Stomach (tissue), 9 donors: ENCODE measurements around the gene TMEM187. TPM values are rescaled to one million over a fixed set of nuclear protein-coding genes. Genes with fewer than 3 reads are reported as not detected.

Source experiments
- DNase-seq, 2 donors: peaks; one replicate each; pipeline versions ENCODE4 v3.0.0 to v3.0.0-alpha.2; 2013 to 2019
- H3K27ac ChIP-seq, 5 donors: fragments of 200-600 bp in 4 of 5; sonication (generic) in 4 of 5; one replicate each; pipeline ENCODE4 v1.5.1; 2013 to 2019; ENCODE audit warnings: mild to moderate bottlenecking in 1 of 5, moderate library complexity in 1 of 5
- H3K27me3 ChIP-seq, 3 donors: fragments of 200-600 bp; sonication (generic); one replicate each; pipeline ENCODE4 v1.5.1; 2017 to 2019; ENCODE audit warnings: mixed run types in 1 of 3
- H3K36me3 ChIP-seq, 4 donors: fragments of 200-600 bp; sonication (generic); 1 replicate in 3 of 4; 2 replicates in 1 of 4; pipeline ENCODE4 v1.5.1; 2016 to 2019
- H3K4me1 ChIP-seq, 4 donors: fragments of 200-600 bp; sonication (generic); one replicate each; pipeline ENCODE4 v1.5.1; 2016 to 2019
- H3K4me3 ChIP-seq, 4 donors: fragments of 200-600 bp; sonication (generic) in 3 of 4; one replicate each; pipeline ENCODE4 v1.5.1; 2016 to 2019; ENCODE audit warnings: mild to moderate bottlenecking in 1 of 4
- H3K9me3 ChIP-seq, 4 donors: fragments of 200-600 bp; sonication (generic); one replicate each; pipeline ENCODE4 v1.5.1; 2016 to 2019
- EP300 ChIP-seq: sonication (generic); formaldehyde crosslinking; IDR thresholded peaks from one replicate; pipeline ENCODE4 v1.6.1; 2017; ENCODE audit warnings: antibody characterized with exemption
- POLR2A ChIP-seq, 4 donors: fragments of 450-650 bp; IDR thresholded peaks; one replicate each; pipeline ENCODE4 v1.6.1; 2016; ENCODE audit warnings: antibody characterized with exemption in 4 of 4, control low read depth in 2 of 4, mild to moderate bottlenecking in 1 of 4, moderate library complexity in 1 of 4
- POLR2AphosphoS5 ChIP-seq, 3 donors: sonication (generic); formaldehyde crosslinking; IDR thresholded peaks; one replicate each; pipeline ENCODE4 v1.6.1; 2016; ENCODE audit warnings: antibody characterized with exemption in 3 of 3
- WGBS, 5 donors: extraction: QIAGEN DNeasy Blood & Tissue Kit in 3 of 5; methylation state at CpG; one replicate each; pipeline versions ENCODE4 v1.1.5 to v1.1.7; 2013 to 2018; 5-methylcytosine and 5-hydroxymethylcytosine counted together
- intact Hi-C: fragments of 100-400 bp; cut with DNase I; formaldehyde crosslinking; loops from one replicate; pipeline ENCODE4 v1.15.1; 2023; ENCODE audit warnings: low total_unique reads
- polyA plus RNA-seq, 3 donors: library from polyadenylated mRNA; stranded (reverse); fragments of 200-250 nt; gene quantifications; one replicate each; pipeline ENCODE4 v1.2.3, GENCODE V29; 2013
- total RNA-seq, 5 donors: library from RNA; depleted of rRNA; stranded (reverse); fragments of >200 nt; gene quantifications; one replicate each; pipeline versions ENCODE4 v1.1.0 to v1.2.3, GENCODE V29; 2014 to 2016
- TF ChIP-seq, protein P1 (sequence below), 7 experiments: fragments of 450-650 bp in 4 of 7; fragments of 200-600 bp in 3 of 7; sonication (generic) in 3 of 7; IDR thresholded peaks; one replicate each; pipeline ENCODE4 v1.5.1; 2016 to 2019; ENCODE audit warnings: antibody characterized with exemption in 7 of 7, control low read depth in 2 of 7, mild to moderate bottlenecking in 1 of 7
- donor health status: healthy with polysubstance abuse.
- donor health status: Bipolar disorder and iron deficiency.
- donor health status: healthy.

TMEM187 gene
- total and polyA plus RNA-seq, 8 donors = 0.89 to 16.2 (median 4.6) TPM; not detected in 1

DNA sequence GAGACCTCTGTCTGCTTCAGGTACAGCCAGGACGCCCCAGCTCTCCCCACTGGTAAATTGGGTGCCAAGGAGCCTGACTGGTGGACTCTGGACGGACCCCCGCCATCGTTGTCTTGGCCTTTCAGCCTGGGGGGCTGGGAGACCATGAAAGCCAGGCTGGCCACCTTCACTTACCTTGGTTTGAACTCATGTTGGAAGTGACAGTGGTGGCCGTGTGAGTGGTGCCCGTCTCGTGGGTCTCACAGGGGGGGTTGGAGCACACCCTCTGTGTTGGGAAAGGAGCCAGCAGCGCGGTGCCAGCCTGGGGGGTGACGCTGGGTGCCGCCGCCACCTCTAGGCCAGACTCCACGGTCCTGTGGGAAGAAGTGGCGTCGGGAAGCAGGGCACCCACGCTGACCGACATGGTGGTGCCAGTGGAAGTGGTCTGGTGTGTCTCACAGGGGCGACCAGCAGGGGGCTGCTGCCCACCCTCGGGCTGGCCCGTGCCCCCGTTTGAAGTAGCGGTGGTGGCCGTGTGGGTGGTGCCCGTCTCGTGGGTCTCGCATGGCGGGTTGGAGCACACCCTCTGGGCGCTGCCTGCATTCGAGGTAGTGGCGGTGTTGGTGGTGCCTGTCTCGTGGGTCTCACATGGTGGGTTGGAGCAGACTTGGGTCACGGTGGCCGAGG lies 18.5 kb upstream of the TMEM187 start:
- no peaks in the 10 kb centered on the region for H3K27me3 ChIP-seq
- no peak for DNase-seq
- H3K27ac ChIP-seq = peak overlapping the region in 4 of 5 donors; percentile 11 to 79 (median 73)
- peaks cover 38 to 100% (median 97%) of the 10 kb centered on the region in 4 donors for H3K36me3 ChIP-seq
- peaks cover 0 to 28% (median 10%) of the 10 kb centered on the region in 4 donors for H3K4me1 ChIP-seq
- TF ChIP-seq, protein P1, sequence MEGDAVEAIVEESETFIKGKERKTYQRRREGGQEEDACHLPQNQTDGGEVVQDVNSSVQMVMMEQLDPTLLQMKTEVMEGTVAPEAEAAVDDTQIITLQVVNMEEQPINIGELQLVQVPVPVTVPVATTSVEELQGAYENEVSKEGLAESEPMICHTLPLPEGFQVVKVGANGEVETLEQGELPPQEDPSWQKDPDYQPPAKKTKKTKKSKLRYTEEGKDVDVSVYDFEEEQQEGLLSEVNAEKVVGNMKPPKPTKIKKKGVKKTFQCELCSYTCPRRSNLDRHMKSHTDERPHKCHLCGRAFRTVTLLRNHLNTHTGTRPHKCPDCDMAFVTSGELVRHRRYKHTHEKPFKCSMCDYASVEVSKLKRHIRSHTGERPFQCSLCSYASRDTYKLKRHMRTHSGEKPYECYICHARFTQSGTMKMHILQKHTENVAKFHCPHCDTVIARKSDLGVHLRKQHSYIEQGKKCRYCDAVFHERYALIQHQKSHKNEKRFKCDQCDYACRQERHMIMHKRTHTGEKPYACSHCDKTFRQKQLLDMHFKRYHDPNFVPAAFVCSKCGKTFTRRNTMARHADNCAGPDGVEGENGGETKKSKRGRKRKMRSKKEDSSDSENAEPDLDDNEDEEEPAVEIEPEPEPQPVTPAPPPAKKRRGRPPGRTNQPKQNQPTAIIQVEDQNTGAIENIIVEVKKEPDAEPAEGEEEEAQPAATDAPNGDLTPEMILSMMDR (IDR thresholded peaks at IDR 0.05) = no peak
- TF ChIP-seq POLR2AphosphoS5 (IDR thresholded peaks at IDR 0.05) (no peak), POLR2A (IDR thresholded peaks at IDR 0.05) (no peak)
- H3K9me3 ChIP-seq = no peaks in the 10 kb centered on the region
- WGBS, 5 donors = 60 to 84% (median 78%) methylated on average over 2 to 33 of the region's 33 CpGs
- intact Hi-C loops = loop anchor here (5.0 kb wide), 1 partner anchor 192 kb away; the partner anchor contains the start of gene PLXNB3
- H3K4me3 ChIP-seq = peak overlapping the region in 2 of 4 donors; percentile 3 to 13

DNA sequence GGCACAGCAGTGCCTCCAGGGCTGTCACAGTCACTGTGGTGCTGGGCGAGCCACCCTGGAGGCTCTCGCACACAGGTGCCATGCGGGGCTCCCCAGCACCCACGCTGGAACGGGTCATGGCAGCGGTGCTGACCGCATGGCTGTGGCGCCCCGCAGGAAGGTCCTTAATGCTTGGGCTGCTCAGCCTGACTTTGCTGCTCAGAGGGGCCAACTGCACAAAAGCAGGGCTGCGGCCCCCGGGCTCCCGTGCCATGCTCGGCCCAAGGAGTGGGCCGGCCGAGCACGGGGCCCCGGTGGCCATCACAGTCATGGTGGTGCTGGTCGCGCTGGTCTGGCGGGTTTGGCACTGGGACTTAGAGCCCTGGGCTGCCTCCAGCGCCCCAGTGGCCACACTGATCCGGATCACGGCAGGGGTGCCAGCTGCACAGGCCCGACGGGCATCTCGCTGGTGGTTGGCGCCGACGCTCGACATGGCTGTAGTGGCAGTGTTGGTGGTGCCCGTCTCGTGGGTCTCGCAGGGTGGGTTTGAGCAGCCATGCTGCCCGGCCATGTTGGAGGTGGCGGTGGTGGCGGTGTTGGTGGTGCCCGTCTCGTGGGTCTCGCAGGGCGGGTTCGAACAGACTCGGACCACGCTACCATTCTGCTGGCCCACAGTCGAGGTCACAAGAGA lies 17.9 kb upstream of the TMEM187 start:
- Histone ChIP-seq H3K9me3 (no peaks in the 10 kb centered on the region), H3K4me1 (peaks cover 0 to 21% (median 10%) of the 10 kb centered on the region in 4 donors), H3K36me3 (peaks cover 43 to 100% (median 97%) of the 10 kb centered on the region in 4 donors), H3K27ac (peak overlapping the region in 2 of 5 donors; percentile 78 to 79), H3K27me3 (peaks cover 0 to 2% (median 0%) of the 10 kb centered on the region in 3 donors), H3K4me3 (peak overlapping the region in 1 of 4 donors; percentile 3)
- intact Hi-C loops = loop anchor here (5.0 kb wide), 1 partner anchor 192 kb away; the partner anchor contains the start of gene PLXNB3
- 92 to 99% (median 93%) methylated on average over 25 to 44 of the region's 44 CpGs; no CpG with 5 or more reads in 1 of the 5 donors for WGBS, 5 donors
- no peak for TF ChIP-seq EP300
- TF ChIP-seq, protein P1 (IDR thresholded peaks at IDR 0.05) = no peak
- no peak for DNase-seq

DNA sequence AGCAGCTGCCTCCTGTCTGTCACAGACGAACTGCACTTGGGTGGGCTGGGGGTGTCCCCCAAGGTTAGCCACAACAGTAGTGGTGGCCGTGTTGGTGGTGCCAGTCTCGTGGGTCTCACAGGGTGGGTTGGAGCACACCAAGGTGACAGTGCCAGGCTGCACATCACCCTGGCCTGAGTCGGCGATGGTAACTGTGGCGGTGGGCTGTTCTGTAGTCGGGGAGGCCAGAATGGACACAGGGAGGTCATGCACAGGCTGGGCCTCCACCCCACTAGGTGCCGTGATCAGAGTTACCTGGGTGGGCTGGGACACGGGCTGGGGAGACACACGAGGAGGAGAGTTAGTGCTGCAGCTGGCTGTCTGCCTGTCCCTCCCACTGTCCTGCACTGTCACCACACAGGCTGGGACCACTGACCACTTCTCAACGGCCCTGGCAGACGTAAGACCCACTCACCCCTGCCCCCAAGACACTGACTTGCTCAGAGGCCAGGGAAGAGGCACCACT lies 17.3 kb upstream of the TMEM187 start:
- Histone ChIP-seq H3K9me3 (no peaks in the 10 kb centered on the region), H3K27me3 (peaks cover 0 to 5% (median 0%) of the 10 kb centered on the region in 3 donors), H3K27ac (peak overlapping the region in 1 of 5 donors; percentile 79), H3K4me3 (no peak overlapping the region), H3K36me3 (peaks cover 46 to 100% (median 97%) of the 10 kb centered on the region in 4 donors), H3K4me1 (peaks cover 0 to 18% (median 8%) of the 10 kb centered on the region in 4 donors)
- no peak for DNase-seq
- intact Hi-C loops = no loop called here
- TF ChIP-seq POLR2AphosphoS5 (IDR thresholded peaks at IDR 0.05) = no peak
- TF ChIP-seq EP300 = no peak
- no peak for TF ChIP-seq POLR2A (IDR thresholded peaks at IDR 0.05)
- TF ChIP-seq, protein P1 (IDR thresholded peaks at IDR 0.05) = no peak
- WGBS, 5 donors = 70 to 84% (median 81%) methylated on average over 7 to 12 of the region's 12 CpGs
